GM21717 (cell line): Measurements from ENCODE around the gene CCSAP.
A peak's percentile ranks its signal among the peaks of the same experiment; 100 is the strongest.
"Not testable (repeated sequence)": the region's sequence is repeated elsewhere in the genome, so short reads cannot be mapped to it uniquely, and the experiment has no call there.

Experiments used
- ATAC-seq: cut with Tn5 transposase; IDR thresholded peaks from one replicate; pipeline ENCODE4 v1.9.1; 2021; ENCODE audit warnings: mild to moderate bottlenecking, moderate library complexity; ENCODE audit not compliant: unreplicated experiment

CCSAP gene

DNA sequence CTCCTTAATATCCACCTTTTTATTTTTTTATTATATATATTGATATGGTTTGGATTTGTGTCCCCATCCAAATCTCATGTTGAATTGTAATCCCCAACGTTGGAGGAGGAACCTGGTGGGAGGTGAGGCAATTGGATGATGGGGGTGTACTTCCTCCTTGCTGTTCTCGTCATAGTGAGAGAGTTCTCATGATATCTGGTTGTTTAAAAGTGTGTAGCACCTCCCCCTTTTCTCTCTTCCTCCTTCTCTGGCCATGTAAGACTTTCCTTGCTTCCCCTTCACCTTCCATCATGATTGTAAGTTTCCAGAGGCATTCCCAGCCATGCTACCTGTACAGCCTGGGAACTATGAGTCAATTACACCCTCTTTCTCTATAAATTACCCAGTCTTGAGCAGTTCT, 22.7 kb upstream of the CCSAP start:
- no peak for ATAC-seq

DNA sequence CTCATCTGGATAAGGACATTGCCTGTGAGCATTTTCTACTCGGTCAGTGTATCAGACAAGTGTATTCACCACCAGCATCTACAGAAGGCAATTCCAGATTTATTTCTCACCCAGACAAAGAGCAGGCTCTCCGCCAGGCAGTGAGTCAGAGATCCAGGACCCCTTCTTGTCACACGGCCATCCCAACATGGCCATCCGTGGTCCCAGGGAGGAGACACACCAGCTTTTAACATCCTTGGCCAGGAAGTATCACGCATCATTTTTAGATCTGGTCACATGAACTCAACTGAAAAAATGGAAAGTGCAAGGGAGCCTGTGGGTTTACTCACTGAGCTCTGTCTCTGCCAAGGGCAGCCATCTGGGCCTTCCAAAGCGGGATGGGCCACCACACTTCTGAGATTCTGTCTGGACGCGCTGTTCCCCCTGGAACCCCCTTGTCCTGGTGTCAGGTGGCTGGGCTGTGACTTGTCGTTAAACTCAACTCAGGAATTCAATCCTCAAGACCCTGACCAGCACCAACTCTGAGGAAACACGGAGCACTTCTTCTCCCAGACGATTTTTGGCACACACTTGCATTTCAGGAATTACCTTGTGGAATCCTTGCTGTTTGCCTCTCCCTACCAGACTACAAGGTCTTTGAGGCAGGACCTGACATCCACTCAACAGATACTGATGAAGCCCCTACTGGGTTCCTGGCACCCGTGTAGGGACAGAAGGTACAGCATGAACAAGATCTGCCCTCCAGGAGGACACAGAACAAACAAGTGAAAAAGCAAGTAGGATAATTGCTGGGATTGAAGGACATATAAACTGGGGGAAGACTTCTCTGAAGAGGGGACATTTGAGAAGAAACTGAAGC, 21.6 kb upstream of the CCSAP start:
- ATAC-seq: no peak

DNA sequence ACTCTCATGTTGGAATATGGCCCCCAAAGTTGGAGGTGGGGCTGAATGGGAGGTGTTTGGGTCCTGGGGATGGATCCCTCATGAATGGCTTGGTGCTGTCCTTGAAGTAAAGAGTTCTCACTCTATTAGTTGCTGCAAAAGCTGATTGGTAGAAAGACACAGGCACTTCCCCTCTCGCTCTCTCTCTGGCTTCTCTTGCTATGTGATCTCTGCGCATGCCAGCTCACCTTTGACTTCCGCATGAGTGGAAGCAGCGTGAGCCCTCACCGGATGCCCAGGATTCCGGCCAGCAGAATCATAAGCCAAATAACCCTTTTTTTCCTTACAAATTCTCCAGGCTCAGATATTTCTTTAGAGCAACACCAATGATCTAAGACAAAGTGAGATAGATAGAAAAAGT, 20.9 kb upstream of the CCSAP start:
- no peak for ATAC-seq

DNA sequence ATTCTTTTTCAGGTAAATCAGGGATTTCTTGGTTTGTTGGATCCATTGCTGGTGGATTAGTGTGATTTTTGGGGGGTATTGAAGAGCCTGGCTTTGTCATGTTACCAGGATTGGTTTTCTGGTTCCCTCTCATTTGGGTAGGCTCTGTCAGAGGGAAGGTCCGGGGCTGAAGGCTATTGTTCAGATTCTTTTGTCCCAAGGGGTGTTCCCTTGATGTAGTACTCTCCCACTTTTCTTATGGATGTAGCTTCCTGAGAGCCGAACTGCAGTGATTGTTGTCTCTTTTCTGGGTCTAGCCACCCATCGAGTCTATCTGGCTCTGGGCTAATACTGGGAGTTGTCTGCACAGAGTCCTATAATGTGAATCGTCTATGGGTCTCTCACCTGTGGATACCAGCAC, 17.6 kb upstream of the CCSAP start:
- ATAC-seq: no peak

DNA sequence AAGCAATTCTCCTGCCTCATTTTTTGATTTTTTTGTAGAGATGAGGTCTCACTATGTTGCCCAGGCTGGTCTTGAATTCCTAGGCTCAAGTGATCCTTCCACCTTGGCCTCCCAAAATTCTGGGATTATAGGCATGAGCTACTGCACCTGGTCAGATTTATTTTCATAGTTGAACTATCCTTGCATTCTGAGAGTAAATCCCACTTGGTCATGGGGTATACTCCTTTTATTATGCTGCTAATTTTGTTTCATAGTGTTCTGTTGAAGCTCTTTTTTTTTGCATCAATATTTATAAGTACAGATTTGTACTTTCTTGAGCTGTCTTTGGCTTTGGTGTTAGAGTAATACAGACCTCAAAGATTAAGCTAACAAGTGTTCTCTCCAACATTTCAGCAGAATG, 12.8 kb upstream of the CCSAP start:
- ATAC-seq: no peak

DNA sequence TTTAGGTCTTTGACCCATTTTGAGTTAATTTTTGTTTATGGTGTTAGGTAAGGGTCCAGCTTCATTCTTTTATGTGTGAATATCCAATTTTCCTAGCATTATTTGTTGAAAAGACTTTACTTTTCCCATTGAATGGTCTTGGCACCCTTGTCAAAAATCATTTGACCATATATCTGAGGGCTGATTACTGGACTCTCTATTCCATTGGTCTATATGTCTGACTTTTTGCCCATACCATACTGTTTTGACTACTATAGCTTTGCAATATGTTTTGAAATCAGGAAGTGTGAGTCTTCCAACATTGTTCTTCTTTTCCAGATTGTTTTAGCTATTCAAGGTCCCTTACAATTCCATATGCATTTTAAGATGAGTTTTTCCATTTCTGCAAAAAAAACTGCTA, 11.4 kb upstream of the CCSAP start:
- ATAC-seq: no peak

DNA sequence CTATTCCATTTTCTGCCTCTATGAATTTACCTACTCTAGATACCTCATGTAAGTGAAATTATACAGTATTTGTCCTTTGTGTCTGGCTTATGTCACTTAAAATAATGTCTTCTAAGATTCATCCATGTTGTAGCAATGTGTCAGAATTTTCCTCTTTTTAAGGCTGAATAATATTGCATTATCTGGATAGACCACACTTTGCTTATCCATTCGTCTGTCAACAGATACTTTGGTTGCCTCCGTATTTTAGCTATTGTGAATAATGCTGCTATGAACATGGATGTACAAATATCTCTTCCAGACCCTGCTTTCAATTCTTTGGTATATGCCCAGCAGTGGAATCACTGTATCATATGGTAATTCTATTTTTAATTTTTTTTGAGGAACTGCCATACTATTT, 10.1 kb upstream of the CCSAP start:
- ATAC-seq: no peak

DNA sequence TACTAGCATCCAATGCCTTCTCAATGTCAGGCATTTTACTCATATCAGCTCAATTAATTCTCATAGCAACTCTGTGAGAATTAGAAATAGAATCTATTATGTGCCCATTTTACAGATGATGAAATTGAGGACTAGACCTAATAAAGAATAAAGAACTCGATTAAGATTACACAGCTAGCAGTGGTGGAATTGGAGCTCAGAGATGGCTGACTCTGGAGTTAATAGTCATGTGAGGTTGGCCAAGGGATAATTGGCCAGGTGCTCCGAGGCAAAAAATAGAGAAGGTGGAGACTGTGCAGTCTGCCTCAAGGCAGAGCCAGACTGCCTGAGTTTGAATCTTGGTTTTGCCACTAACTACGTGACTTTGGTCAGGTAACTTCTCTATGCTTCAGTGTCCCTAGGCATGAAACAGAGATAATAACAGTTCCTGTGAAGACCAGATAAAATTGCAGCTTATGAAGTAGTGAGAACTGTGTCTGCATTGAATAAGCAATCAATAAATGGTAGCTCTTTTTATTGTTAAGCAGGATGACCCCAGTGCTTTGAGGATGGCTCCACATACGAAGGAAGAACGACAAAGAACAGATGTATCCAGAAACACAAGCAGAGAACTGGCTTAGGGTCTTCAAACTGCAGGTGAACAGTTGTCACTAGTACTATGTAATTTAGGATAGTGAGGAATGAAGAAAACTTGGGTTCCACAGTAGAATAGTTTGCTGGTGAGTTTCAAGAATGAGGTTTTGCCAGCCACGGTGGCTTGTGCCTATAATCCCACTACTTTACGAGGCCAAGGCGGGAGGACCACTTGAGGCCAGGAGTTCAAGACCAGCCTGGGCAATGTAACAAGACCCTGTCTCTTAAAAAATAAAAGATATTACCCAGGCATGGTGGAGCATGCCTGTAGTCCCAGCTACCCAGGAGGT, 6.9 kb upstream of the CCSAP start:
- ATAC-seq: no peak

DNA sequence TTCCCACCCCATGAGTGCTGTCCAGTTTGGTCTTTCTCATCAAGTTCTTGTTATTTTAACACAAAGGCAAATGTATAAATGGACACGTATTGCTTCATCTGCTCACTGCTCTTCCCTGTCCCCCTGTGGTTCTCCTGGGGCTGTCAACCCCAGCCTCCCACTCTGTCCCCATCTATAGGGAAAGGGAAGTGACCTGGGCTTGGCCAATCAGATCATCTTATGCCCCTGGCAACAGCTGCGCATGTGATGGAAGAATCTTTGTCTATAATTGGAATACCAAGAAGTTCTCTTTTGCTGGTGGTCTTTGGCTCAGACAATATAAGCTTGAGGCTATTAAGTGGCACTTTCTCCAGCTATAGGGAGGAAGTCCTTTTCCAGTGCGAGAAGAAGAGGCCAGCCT, 4.7 kb upstream of the CCSAP start:
- ATAC-seq: no peak

DNA sequence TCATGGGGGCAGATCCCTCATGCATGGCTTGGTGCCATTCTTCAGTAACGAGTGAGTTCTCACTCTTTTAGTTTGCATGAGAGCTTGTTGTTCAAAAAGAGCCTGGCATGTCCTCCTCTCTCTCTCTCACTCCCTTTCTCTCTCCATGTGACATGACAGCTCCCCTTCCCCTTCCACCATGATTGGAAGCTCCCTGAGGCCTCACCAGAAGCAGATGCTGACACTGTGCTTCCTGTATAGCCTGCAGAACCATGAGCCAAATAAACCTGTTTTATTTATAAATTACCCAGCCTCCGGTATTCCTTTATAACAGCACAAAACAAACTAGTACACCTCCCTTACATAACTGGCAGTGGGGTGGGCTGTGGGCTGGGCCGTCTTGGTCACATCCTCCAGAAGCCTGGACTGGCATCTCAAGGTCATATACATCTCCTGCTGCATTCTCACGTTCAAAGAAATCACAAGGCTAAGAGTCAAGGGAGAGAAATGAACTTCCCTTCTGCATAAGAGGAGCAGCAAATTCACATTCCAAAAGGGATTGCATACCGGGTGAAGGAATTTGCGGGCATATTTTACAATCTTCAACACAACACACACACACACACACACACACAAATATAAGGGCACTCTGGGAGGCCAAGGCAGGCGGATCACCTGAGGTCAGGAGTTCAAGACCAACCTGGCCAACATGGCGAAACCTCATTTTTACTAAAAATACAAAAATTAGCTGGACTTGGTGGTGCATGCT, 2.3 kb upstream of the CCSAP start:
- ATAC-seq: no peak

DNA sequence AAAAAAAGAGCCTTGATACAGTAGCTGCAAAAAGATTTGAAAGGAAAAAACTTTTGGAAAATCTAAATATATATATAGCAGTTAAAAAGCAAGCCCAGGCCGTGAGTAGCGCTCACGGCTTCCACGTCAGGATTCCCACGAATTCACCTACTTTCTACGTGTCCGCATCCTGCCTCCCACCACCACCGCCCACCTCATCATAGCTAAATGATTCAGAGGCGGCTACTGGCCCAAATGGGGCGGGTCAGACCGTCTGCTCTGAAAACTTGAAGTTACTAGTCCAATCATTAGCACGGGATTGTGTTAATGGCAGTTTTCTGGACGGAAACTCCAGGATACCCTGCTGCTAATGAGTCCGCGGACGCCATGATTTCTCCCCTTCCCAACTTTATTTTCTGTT, 1.3 kb upstream of the CCSAP start:
- no peak for ATAC-seq

DNA sequence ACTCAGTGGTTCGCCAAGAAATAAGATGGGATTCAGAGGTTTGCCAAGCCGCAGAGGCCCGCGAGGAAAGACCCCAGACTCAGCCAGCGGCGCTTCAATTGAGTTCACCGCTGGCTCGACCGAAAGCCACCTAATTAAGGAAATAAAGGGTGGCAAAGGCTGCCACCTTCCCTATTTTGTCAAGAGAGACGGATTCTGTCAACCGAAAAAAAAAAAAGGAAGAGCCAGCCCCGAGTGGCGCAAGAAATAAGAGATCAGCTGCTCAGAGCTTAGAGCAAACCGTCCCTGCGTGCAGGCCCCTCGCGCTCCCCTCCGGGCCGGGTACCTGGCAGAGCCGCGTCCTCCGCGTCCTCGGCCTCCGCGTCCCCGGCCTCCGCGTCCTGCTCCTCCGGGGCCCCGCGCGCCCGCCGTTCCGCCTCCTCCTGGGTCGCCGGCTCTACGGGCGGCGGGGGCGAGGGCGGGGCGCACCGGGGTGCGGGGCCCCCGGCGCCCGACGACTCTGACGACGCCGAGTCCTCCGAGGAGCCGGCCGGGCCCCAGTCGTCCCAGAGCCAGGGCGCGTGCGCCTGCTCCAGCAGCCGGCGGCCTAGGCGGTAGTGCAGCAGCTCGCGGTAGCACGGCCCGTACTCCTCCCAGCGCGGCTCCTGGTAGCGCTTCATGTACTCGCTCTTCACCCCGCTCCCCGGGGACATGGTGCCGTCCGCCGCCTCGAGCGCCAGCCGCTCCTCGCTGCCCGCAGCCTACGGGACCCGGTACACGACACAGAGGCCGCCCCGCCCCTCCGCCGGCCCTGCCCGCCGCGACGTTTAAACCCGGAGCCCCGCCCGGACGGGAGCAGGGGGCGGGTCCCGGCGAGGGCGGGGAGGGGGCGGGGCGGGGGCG, 832 bp downstream of the CCSAP start:
- ATAC-seq: peak; percentile 71

DNA sequence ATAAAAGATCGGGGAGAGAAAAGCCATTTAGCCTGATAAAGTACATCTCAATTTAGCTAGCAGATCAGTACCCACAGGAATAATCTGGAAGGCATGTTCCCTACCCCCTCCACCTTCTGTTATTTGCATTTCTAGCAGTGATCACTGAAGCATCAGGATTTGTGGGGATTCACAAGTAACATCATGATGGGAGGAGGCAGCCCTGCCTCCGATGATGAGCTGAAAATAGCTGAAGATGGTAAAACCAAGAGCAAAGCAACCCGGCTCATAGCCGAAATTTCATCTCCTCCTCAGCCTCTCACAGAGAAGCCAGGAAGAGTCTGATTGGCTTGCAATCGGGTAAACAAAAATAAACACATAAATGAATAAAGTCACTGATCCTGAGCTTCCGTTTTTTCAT, 2.4 kb downstream of the CCSAP start:
- ATAC-seq: no peak

DNA sequence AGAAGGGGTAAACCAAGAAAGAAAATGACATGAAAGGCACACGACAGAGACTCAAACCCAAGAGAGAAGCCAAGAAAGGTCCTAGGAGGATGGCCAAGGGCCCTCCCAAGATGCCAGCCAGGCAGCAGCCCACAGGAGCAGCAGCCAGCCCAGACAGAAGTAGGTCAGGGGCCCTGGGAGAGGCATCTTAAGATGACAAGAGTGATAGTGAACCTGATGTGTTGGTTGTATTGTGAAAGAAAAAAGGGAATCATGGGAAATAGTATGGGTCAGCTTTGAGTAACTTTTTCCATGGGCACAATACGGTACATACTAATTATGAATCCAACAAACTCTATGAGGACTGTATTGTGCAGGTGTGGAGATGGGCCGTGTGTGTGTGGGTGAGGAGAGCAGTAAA, 3.3 kb downstream of the CCSAP start:
- ATAC-seq: no peak

DNA sequence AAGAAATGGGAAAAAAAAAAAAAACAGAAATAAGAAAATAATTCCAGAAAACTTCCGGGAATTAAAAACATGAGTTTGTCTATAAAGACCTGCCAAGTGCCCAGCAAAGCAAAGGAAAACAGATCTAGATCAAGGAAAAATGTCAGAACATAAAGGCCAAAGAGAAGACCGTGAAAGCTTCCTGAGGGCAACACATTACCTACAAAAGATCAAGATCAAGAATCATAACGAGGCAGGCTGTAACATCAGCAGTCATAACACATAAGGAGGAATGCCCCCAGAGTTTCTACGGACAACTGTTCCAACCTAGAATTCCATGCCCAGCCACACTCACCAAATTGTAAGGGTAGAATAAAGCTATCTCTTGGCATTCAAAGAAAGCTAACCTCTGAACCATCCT, 3.8 kb downstream of the CCSAP start:
- ATAC-seq: no peak

DNA sequence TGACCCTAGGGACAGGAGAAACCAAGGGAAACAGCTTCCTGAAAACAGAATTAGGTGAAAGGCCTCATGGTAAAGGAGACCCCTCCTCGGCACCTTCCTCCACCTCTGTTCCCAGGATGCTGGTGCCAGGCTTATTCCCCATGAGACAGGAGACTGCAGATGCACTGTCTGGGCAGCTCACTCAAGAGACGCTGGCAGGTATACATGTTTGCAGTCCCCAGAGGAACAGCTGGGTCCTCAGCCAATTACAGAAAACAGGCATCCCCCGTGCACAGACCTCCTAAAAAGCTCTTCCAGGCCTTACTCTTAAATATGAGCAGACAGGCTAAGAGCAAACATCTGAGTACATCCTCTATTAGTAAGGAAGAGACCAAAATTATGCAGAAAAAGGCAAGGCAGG, 6.5 kb downstream of the CCSAP start:
- ATAC-seq: no peak

DNA sequence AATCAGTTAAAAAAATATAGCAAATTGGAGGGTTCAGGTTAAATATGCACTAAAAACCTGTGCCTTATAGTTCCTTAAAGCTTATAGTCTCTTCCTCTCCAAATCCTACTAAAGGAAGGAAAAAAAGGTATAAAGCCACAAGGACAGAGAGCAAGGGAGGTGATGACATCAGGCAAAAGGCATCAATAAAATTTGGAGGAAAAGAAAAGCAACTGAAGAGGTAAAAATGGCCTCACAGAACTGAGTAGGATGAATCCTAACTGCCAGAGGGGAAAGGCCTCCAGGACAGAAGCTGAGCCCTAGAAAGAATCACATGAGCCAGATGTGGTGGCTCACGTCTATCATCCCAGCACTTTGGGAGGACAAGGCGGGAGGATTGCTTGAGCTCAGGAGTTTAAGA, 8.1 kb downstream of the CCSAP start:
- ATAC-seq: no peak

DNA sequence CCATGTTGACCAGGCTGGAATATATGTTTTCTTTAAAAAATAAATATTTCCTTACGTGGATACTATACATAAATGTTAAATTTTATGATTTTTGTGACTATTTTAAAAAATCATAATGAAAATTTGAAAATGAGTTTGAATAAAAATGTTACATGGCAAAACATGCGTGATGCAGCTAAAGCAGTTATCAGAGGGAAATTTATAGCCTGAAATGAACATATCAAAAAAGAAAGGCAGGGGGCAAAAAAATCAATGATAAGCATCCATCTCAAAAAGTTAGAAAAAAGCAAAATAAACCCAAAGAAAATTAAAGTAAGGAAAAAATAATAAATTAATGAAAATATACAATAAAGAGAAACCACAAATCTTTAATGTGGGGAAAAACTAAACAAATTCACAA, 8.6 kb downstream of the CCSAP start:
- no peak for ATAC-seq

DNA sequence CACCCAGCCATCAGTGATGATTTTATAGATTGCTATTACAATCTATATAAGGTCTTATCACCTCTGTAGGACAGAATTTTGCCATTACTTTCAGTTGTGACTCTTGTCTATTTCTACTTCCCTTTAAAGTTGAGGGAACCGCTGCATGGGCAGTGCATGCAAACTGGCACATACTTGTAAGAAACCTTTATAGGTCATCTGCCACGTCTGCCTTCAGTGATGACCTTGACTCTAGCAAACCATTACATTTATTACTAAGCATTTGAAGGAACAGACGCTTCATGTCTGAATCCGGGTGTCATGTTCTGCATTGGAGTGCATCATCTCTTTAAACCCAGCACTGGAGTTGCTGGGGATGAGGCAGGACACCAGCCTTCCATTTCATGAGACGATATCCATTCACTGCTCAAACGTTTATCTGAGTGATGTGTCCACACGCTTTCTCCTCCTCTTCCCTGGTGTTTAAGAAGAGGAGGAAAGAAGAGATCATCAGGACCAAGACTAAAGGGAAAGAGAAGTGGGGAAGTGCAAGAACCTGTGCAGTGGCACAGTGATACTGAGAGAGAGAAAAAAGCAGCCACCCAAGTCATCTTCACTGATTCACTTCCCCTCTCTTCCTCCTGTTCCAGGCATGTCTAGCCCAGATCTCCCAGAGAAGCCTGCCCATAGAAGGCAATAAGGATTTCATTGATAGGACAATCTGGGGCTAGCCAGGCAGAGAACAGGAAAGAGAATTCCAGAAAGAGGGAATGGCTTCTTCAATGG, 14.1 kb downstream of the CCSAP start:
- ATAC-seq: no peak

DNA sequence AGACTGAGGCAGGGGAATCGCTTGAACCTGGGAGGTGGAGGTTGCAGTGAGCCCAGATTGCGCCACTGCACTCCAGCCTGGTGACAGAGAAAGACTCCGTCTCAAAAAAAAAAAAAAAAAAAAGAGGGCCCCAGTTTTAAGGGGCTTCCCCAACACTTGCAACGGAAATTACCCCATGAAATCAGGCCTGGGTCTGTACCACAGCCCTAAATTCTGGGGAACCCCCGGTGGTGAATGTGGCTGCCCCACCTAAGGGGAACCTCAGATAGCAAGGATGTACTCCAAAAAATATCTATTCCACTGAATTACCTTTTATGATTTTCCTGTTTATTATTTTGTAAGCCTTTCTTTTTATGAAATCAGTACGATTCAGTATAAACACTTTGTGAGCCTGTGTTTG, 15.1 kb downstream of the CCSAP start:
- not testable (repeated sequence) for ATAC-seq
